ENCODE results near the gene IER2.

IER2 gene

GRCh38 chr19:13135068-13136062, 14.8 kb upstream of the IER2 start:
- H4K20me1 ChIP-seq (ENCODE audit: insufficient read depth, low read length), result no peaks in the 10 kb centered on the region
- no peaks in the 10 kb centered on the region for H3K9me3 ChIP-seq (ENCODE audit: low read length)
- H3K9me2 ChIP-seq (ENCODE audit: low read depth, low read length), result no peaks in the 10 kb centered on the region
- peaks cover 63% of the 10 kb centered on the region for H3K36me3 ChIP-seq (ENCODE audit: insufficient read depth, low read length)
- no peak overlapping the region for H3K4me2 ChIP-seq (ENCODE audit: low read length)
- H3F3A ChIP-seq (ENCODE audit: insufficient read depth, low read length), result no peaks in the 10 kb centered on the region
- no peaks in the 10 kb centered on the region for H3K27me3 ChIP-seq (ENCODE audit: insufficient read depth, low read length)
- no peak overlapping the region for H3K4me3 ChIP-seq (ENCODE audit: low read depth, low read length, poor library complexity, severe bottlenecking)
- no peaks in the 10 kb centered on the region for H3K4me1 ChIP-seq (ENCODE audit: insufficient read depth, low read length, severe bottlenecking)
- H3K9ac ChIP-seq (ENCODE audit: low read length), result no peak overlapping the region
- H3K79me2 ChIP-seq (ENCODE audit: insufficient read depth, low read length), result peaks cover 13% of the 10 kb centered on the region
- no peak overlapping the region for H3K27ac ChIP-seq (ENCODE audit: low read depth, low read length, poor library complexity, severe bottlenecking)
- TF ChIP-seq EZH2 (IDR thresholded peaks at IDR 0.05; ENCODE audit: borderline replicate concordance, low read length) (no peak), CTCF (IDR thresholded peaks at IDR 0.05; ENCODE audit: low read length) (no peak)
- no peak overlapping the region for H2AFZ ChIP-seq (ENCODE audit: low read length)

- no peaks in the 10 kb centered on the region for H3K9me2 ChIP-seq (ENCODE audit: low read depth, low read length)
- no peaks in the 10 kb centered on the region for H3K9me3 ChIP-seq (ENCODE audit: low read length)
- TF ChIP-seq EZH2 (IDR thresholded peaks at IDR 0.05; ENCODE audit: borderline replicate concordance, low read length), result no peak
- no peak for TF ChIP-seq CTCF (IDR thresholded peaks at IDR 0.05; ENCODE audit: low read length)
- H2AFZ ChIP-seq (ENCODE audit: low read length), result no peak overlapping the region
- peaks cover 13% of the 10 kb centered on the region for H3K79me2 ChIP-seq (ENCODE audit: insufficient read depth, low read length)
- no peak overlapping the region for H3K9ac ChIP-seq (ENCODE audit: low read length)
- no peaks in the 10 kb centered on the region for H3K4me1 ChIP-seq (ENCODE audit: insufficient read depth, low read length, severe bottlenecking)
- H3K4me2 ChIP-seq (ENCODE audit: low read length), result no peak overlapping the region
- no peaks in the 10 kb centered on the region for H3F3A ChIP-seq (ENCODE audit: insufficient read depth, low read length)
- no peaks in the 10 kb centered on the region for H4K20me1 ChIP-seq (ENCODE audit: insufficient read depth, low read length)
- no peak overlapping the region for H3K4me3 ChIP-seq (ENCODE audit: low read depth, low read length, poor library complexity, severe bottlenecking)
- no peaks in the 10 kb centered on the region for H3K27me3 ChIP-seq (ENCODE audit: insufficient read depth, low read length)
- H3K36me3 ChIP-seq (ENCODE audit: insufficient read depth, low read length), result peaks cover 63% of the 10 kb centered on the region
- H3K27ac ChIP-seq (ENCODE audit: low read depth, low read length, poor library complexity, severe bottlenecking), result no peak overlapping the region
Measured at GRCh38 chr19:13137290-13137794, 12.9 kb upstream of the IER2 start.

- Histone ChIP-seq H3K9me3 (ENCODE audit: low read length) (no peaks in the 10 kb centered on the region), H3K4me1 (ENCODE audit: insufficient read depth, low read length, severe bottlenecking) (no peaks in the 10 kb centered on the region), H3F3A (ENCODE audit: insufficient read depth, low read length) (no peaks in the 10 kb centered on the region), H3K36me3 (ENCODE audit: insufficient read depth, low read length) (peaks cover 55% of the 10 kb centered on the region), H3K27ac (ENCODE audit: low read depth, low read length, poor library complexity, severe bottlenecking) (no peak overlapping the region), H3K9me2 (ENCODE audit: low read depth, low read length) (no peaks in the 10 kb centered on the region), H2AFZ (ENCODE audit: low read length) (no peak overlapping the region), H3K79me2 (ENCODE audit: insufficient read depth, low read length) (peaks cover 6% of the 10 kb centered on the region), H3K27me3 (ENCODE audit: insufficient read depth, low read length) (no peaks in the 10 kb centered on the region), H3K4me3 (ENCODE audit: low read depth, low read length, poor library complexity, severe bottlenecking) (no peak overlapping the region), H4K20me1 (ENCODE audit: insufficient read depth, low read length) (no peaks in the 10 kb centered on the region), H3K4me2 (ENCODE audit: low read length) (no peak overlapping the region), H3K9ac (ENCODE audit: low read length) (no peak overlapping the region)
- no peak for TF ChIP-seq EZH2 (IDR thresholded peaks at IDR 0.05; ENCODE audit: borderline replicate concordance, low read length)
- TF ChIP-seq CTCF (IDR thresholded peaks at IDR 0.05; ENCODE audit: low read length), result no peak
Measured at GRCh38 chr19:13138171-13138915, 11.9 kb upstream of the IER2 start.
